BLaER1 treated with 17β-estradiol and CSF1 and Interleukin-3, amounts not matched to agents 10 nM and 100 nM (cell line): ENCODE results near the gene WNT5B.
A peak's percentile ranks its signal among the peaks of the same experiment; 100 is the strongest.

Experiments used
- H3K27ac ChIP-seq, 11 experiments: shearing (Covaris generic); formaldehyde crosslinking; 2 replicates each; pipeline ENCODE4 v1.8.1; 2022
- H3K27me3 ChIP-seq, 11 experiments: shearing (Covaris generic); formaldehyde crosslinking; 2 replicates each; pipeline ENCODE4 v1.8.1; 2022
- H3K36me3 ChIP-seq, 11 experiments: shearing (Covaris generic); formaldehyde crosslinking; 2 replicates each; pipeline ENCODE4 v1.8.1; 2022
- H3K4me1 ChIP-seq, 10 experiments: shearing (Covaris generic); formaldehyde crosslinking; 2 replicates each; pipeline ENCODE4 v1.8.1; 2022
- H3K4me2 ChIP-seq, 11 experiments: shearing (Covaris generic); formaldehyde crosslinking; 2 replicates each; pipeline ENCODE4 v1.8.1; 2022
- H3K4me3 ChIP-seq, 10 experiments: shearing (Covaris generic); formaldehyde crosslinking; 2 replicates each; pipeline ENCODE4 v1.8.1; 2022
- H3K9ac ChIP-seq, 11 experiments: shearing (Covaris generic); formaldehyde crosslinking; 2 replicates each; pipeline ENCODE4 v1.8.1; 2022
- H3K9me3 ChIP-seq, 11 experiments: shearing (Covaris generic); formaldehyde crosslinking; replicated peaks in 1 of 11; 2 replicates each; pipeline ENCODE4 v1.8.1; 2022
- H4K20me1 ChIP-seq, 11 experiments: shearing (Covaris generic); formaldehyde crosslinking; 2 replicates each; pipeline ENCODE4 v1.8.1; 2022
- Cebpa-rat ChIP-seq, 11 experiments: shearing (Covaris generic); IDR thresholded peaks; 2 replicates each; pipeline ENCODE4 v1.8.1; 2022

WNT5B gene

DNA sequence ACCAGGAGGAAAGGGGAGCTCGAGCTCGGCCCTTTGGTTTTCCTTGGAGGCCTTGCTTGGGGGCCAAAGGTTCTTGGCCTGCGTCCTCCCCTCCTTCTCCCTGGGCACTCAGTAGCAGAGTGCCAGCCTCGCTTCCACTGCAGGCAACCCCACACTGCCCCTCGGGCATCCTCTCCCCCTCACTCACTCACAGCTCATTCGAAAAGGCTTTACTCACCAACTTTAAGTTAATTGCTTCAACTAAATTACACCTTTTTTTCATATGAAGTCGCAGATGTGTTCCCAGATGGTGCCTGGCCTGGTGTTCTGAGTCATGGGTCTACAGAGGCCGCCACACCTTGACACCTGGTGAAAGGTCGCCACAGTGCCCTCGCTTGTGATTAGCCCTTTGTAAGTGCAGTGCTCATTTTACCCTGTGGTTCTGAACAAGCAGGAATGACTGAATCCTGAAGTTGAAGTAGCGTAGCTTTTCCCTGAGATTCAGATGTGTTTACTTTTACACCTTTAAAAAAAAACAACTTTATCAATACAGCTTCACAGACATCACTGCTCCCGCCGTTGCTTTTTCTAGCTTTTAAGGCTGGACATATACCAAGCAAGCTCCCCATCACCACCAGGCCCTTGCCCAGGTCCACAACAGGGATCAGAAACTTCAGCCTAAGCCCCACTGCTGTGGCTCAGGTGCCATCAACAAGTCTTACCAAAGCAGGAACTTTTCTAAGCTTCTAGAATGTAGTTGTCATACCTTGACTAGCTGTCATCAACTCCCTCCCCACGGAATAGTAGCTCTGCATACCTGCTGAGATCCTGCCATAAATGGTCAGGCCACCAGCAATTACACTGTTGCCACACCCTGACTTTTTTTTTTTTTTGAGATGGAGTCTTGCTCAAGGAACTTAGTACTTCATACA, 41.6 kb downstream of the WNT5B start:
- peak overlapping the region in 9 of 11 experiments; percentile 33 to 97 (median 94); a peak in 17 of 22 replicates for H3K27ac ChIP-seq
- H3K9ac ChIP-seq, result peak overlapping the region in 8 of 11 experiments; percentile 76 to 82 (median 80); a peak in 13 of 22 replicates
- TF ChIP-seq Cebpa-rat (IDR thresholded peaks at IDR 0.05), result no peak
- H4K20me1 ChIP-seq, result no peaks in the 10 kb centered on the region
- peaks cover 41 to 71% (median 61%) of the 10 kb centered on the region in 10 experiments for H3K4me1 ChIP-seq
- no peak overlapping the region for H3K4me3 ChIP-seq
- no peaks in the 10 kb centered on the region for H3K27me3 ChIP-seq
- no peaks in the 10 kb centered on the region for H3K36me3 ChIP-seq
- H3K9me3 ChIP-seq, result no peaks in the 10 kb centered on the region
- H3K4me2 ChIP-seq, result peak overlapping the region in 10 of 11 experiments; percentile 11 to 93 (median 81); a peak in 18 of 22 replicates

DNA sequence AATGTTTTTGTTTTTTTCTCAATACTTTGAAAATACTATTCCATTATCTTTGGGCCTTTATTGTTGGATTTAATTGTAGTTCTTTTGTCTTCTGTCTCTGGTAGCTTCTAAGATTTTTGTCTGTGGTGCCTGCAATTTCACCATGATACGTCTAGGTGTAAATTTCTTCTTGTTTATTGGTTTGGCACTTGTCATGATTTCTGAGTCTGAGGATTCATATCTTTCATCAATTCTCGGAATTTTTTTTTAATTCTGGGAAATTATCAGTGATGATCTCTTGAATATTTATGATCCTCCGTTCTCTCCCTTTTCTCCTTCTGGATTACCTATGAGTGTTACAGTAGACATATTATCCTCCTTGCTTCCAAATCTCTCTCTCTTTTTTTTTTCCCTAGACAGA, 47.0 kb downstream of the WNT5B start:
- Histone ChIP-seq H3K36me3 (no peaks in the 10 kb centered on the region), H3K9ac (no peak overlapping the region), H3K4me1 (peaks cover 0 to 18% (median 8%) of the 10 kb centered on the region in 10 experiments; a peak in 13 of 20 replicates), H3K4me3 (no peak overlapping the region), H3K27ac (no peak overlapping the region), H3K9me3 (no peaks in the 10 kb centered on the region), H4K20me1 (no peaks in the 10 kb centered on the region), H3K27me3 (no peaks in the 10 kb centered on the region), H3K4me2 (no peak overlapping the region)
- TF ChIP-seq Cebpa-rat (IDR thresholded peaks at IDR 0.05), result no peak

DNA sequence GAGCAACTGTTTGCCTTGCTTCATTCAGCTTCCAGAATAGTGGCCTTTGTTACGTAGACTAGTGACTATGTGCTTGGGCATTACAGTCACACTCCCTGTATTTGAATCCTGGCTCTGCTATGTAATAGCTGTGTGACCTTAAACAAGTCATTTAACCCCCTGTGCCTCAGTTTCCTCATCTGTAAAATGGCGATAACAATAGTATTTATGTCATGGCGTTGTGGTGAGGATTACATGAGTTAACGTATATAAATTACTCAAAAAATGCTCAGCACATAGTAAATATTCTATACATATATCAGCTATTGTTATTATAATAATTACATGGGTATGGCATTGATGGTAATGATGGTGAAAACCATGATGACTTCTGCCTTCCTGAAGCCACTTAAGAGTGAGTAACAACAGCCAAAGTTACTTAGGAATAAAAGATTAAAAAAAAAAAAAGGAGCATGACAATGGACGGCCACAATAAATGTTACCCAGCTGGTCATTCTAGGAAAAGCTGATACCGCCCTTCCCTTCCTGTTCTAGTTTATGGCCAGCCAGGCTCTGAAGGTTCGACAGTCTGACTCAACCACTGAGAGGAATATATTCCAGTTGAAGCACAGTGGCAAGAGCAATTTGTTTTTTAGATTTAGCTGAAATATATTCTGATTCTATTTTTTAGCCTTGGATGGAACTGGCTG, 51.9 kb downstream of the WNT5B start:
- H3K9me3 ChIP-seq, result no peaks in the 10 kb centered on the region
- H4K20me1 ChIP-seq, result no peaks in the 10 kb centered on the region
- H3K27me3 ChIP-seq, result no peaks in the 10 kb centered on the region
- no peak overlapping the region for H3K4me3 ChIP-seq
- H3K9ac ChIP-seq, result no peak overlapping the region
- H3K4me1 ChIP-seq, result peaks cover 0 to 3% (median 0%) of the 10 kb centered on the region in 10 experiments; a peak in 1 of 20 replicates
- no peak overlapping the region for H3K27ac ChIP-seq
- no peaks in the 10 kb centered on the region for H3K36me3 ChIP-seq
- H3K4me2 ChIP-seq, result no peak overlapping the region
- TF ChIP-seq Cebpa-rat (IDR thresholded peaks at IDR 0.05), result no peak

DNA sequence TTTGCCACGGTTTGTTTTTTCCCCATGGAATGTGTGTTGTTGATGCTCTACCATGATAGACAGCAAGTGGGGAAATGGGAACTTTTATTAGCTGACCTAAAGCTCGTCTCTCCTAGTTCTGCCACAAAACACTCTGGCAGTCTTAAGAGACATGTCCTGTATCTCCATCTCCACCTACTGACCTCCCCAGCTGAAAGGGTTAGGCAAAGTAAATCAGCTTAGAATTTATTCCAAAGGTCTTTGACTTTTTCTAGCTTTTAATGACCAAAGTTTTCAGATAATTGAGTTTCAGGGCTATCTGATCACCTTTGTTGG, 52.4 kb downstream of the WNT5B start:
- Histone ChIP-seq H3K9me3 (no peaks in the 10 kb centered on the region), H3K36me3 (no peaks in the 10 kb centered on the region), H3K4me1 (peaks cover 0 to 3% (median 0%) of the 10 kb centered on the region in 10 experiments; a peak in 1 of 20 replicates), H3K27ac (no peak overlapping the region), H3K27me3 (no peaks in the 10 kb centered on the region), H3K4me2 (no peak overlapping the region), H3K9ac (no peak overlapping the region), H3K4me3 (no peak overlapping the region), H4K20me1 (no peaks in the 10 kb centered on the region)
- no peak for TF ChIP-seq Cebpa-rat (IDR thresholded peaks at IDR 0.05)

DNA sequence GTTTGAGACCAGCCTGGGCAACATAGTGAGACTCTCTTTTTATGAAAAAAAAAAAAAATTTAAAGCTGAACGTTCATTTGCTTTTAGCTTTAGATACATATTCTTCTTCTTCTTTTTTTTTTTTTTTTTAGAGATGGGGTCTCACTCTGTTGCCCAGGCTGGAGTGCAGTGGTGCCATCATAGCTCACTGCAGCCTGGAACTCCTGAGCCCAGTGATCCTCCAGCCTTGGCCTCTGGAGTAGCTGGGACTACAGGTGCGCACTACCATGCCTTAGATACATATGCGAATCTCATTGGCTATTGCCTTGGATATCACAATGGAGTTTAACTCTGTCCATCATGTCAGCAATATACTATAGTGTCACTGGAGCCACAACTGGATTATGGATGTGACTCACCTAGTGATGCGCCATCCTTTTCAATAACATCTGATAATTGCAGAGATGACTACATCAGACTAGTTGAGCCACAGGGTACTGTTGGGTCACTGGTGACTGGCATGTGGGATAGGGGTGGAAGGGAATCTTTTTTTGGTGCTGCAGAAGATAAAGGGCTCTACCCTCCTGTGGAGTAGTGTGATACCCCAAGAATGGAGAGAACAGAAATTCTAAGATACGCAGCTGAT, 59.2 kb downstream of the WNT5B start:
- Histone ChIP-seq H3K9me3 (no peaks in the 10 kb centered on the region), H3K4me3 (no peak overlapping the region), H3K36me3 (0 out of 22 replicates have a peak, but pooled peaks cover 0 to under 1% (median 0%) of the 10 kb centered on the region in 11 experiments), H3K27ac (no peak overlapping the region), H3K4me2 (peak overlapping the region in 1 of 11 experiments; percentile 17; a peak in 1 of 22 replicates), H3K4me1 (peaks cover 19 to 34% (median 24%) of the 10 kb centered on the region in 10 experiments), H3K27me3 (no peaks in the 10 kb centered on the region), H3K9ac (no peak overlapping the region), H4K20me1 (peaks cover 14 to 22% (median 21%) of the 10 kb centered on the region in 11 experiments; a peak in 19 of 22 replicates)
- no peak for TF ChIP-seq Cebpa-rat (IDR thresholded peaks at IDR 0.05)

DNA sequence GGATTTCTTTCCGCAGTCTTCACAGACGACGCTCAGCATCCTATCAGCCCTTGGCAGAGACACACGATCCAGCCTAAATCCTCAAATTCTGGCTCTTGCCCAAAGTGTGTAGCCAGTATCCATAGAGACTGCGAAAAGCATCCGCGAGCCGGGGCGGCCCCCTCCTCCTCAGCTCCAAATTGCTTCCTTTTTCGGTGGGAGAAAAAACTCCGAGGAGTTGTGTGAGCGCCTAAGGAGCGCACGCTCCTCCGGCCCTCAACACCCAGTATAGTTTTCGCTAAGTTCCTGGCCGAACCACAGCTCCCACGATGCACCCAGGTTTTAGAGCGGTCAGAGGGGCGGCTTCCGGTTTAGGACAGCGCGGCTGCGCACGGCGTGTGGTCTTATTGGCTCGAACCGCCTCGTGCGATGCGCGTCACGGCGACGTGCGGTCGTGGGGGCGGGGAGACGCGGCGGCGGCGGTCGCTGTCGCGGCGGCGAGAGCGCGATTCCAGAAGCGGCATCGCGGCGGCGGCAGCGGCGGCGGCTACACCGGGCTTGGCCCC, 61.6 kb downstream of the WNT5B start, which contains the start of gene ADIPOR2:
TSS of gene ADIPOR2 (plus strand) at position 493 of the 545 bp plus-strand sequence. CDS start 63,274 bp downstream, outside the sequence.
- Histone ChIP-seq H3K4me3 (peak within 1 kb of the TSS; percentile 81 to 99 (median 94)), H4K20me1 (peaks cover 36 to 46% (median 45%) of the 10 kb centered on the region in 11 experiments; a peak in 21 of 22 replicates), H3K9ac (peak within 1 kb of the TSS; percentile 95 to 99 (median 97)), H3K4me2 (peak within 1 kb of the TSS; percentile 81 to 94 (median 88)), H3K27ac (peak within 1 kb of the TSS; percentile 91 to 99 (median 96)), H3K9me3 (no peaks in the 10 kb centered on the region), H3K27me3 (no peaks in the 10 kb centered on the region), H3K36me3 (peaks cover 0 to 24% (median 16%) of the 10 kb centered on the region in 11 experiments; a peak in 14 of 22 replicates), H3K4me1 (peaks cover 35 to 58% (median 46%) of the 10 kb centered on the region in 10 experiments)
- TF ChIP-seq Cebpa-rat (IDR thresholded peaks at IDR 0.05), result no peak

DNA sequence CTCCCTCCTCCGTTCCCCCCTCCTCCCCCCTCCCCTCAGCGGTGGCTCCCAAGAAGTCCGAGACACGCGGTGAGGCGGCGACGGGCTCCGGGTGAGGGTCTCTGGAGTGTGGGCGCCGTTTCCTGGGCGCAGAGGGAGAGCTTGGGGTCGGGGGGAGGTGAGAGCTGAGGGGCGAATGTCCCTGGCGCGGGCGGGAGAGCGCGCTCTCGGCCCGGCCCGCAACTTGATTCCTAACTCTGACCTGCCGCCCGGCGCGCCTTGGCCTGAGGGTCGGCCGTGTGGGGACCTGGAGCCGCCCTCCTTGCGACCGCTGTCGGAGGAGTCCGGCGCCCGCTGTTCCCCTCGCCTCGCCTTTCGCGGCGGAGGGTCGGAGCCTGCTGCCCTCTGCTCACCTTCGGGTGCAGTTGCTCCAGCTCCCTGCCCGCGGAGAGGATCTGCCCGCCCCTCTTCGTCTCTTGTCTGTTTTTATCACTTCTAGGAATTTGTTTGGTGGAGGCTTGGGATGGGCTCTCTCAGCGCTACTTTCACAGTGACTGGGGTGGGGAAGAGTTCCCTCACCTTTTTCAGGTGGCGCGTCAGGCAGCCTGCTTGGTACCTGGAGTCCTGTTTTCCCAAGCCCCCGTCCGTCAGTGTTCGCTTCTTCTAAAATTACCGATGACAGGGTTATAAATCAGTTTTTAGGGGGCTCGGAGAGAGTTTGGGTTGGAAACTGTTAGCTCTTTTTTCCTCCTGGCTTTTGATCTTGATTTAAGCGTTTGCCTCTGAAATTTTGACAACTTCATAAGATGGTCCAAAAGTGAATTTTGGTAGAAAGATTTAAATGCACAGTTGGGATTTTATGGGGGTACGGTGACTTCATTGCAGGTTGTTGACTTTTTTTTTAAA, 62.3 kb downstream of the WNT5B start:
- Histone ChIP-seq H4K20me1 (peaks cover 43 to 54% (median 52%) of the 10 kb centered on the region in 11 experiments; a peak in 21 of 22 replicates), H3K9me3 (no peaks in the 10 kb centered on the region), H3K36me3 (peaks cover 0 to 31% (median 21%) of the 10 kb centered on the region in 11 experiments; a peak in 17 of 22 replicates), H3K27ac (peak overlapping the region; percentile 91 to 99 (median 96)), H3K4me2 (peak overlapping the region; percentile 73 to 94 (median 88)), H3K27me3 (no peaks in the 10 kb centered on the region), H3K4me1 (peaks cover 42 to 66% (median 52%) of the 10 kb centered on the region in 10 experiments), H3K9ac (peak overlapping the region; percentile 95 to 99 (median 97)), H3K4me3 (peak overlapping the region; percentile 81 to 99 (median 94))
- TF ChIP-seq Cebpa-rat (IDR thresholded peaks at IDR 0.05), result no peak
